Measurements from ENCODE around the gene ARHGAP26.

ARHGAP26 gene

GRCh38 chr5:143206196-143207053 is 436.2 kb downstream of the ARHGAP26 start:
- Histone ChIP-seq H3K4me1 (no peaks in the 10 kb centered on the region), H3K27me3 (ENCODE audit: low read depth) (no peaks in the 10 kb centered on the region), H3K9me3 (no peaks in the 10 kb centered on the region), H3K4me3 (no peak overlapping the region), H3K36me3 (replicated peaks) (no peaks in the 10 kb centered on the region)
- DNase-seq (ENCODE audit: low spot score in 2 of 2): no peak
- in situ Hi-C loops (cut with MboI; ENCODE audit: low sequenced_read_pairs): no loop called here

GRCh38 chr5:143207058-143207457 is 436.9 kb downstream of the ARHGAP26 start:
- in situ Hi-C loops (cut with MboI; ENCODE audit: low sequenced_read_pairs): no loop called here
- DNase-seq (ENCODE audit: low spot score in 2 of 2): no peak
- Histone ChIP-seq H3K36me3 (replicated peaks) (no peaks in the 10 kb centered on the region), H3K4me1 (no peaks in the 10 kb centered on the region), H3K9me3 (no peaks in the 10 kb centered on the region), H3K4me3 (no peak overlapping the region), H3K27me3 (ENCODE audit: low read depth) (no peaks in the 10 kb centered on the region)

- in situ Hi-C loops (cut with MboI; ENCODE audit: low sequenced_read_pairs): no loop called here
- DNase-seq (ENCODE audit: low spot score in 2 of 2): no peak
Measured at GRCh38 chr5:143207563-143208364, 437.6 kb downstream of the ARHGAP26 start.

GRCh38 chr5:143208365-143208641 is 438.1 kb downstream of the ARHGAP26 start:
- no peaks in the 10 kb centered on the region for H3K27me3 ChIP-seq (ENCODE audit: low read depth)
- no peaks in the 10 kb centered on the region for H3K9me3 ChIP-seq
- DNase-seq (ENCODE audit: low spot score in 2 of 2): no peak
- H3K36me3 ChIP-seq (replicated peaks): no peaks in the 10 kb centered on the region
- H3K4me1 ChIP-seq: no peaks in the 10 kb centered on the region
- H3K4me3 ChIP-seq: no peak overlapping the region
- in situ Hi-C loops (cut with MboI; ENCODE audit: low sequenced_read_pairs): no loop called here

More at GRCh38 chr5:143207563-143208364, 437.6 kb downstream of the ARHGAP26 start:
- no peaks in the 10 kb centered on the region for H3K4me1 ChIP-seq
- H3K36me3 ChIP-seq (replicated peaks): no peaks in the 10 kb centered on the region
- no peak overlapping the region for H3K4me3 ChIP-seq
- no peaks in the 10 kb centered on the region for H3K9me3 ChIP-seq
- H3K27me3 ChIP-seq (ENCODE audit: low read depth): no peaks in the 10 kb centered on the region

GRCh38 chr5:143208781-143209510 is 438.8 kb downstream of the ARHGAP26 start:
- H3K9me3 ChIP-seq: no peaks in the 10 kb centered on the region
- H3K36me3 ChIP-seq (replicated peaks): no peaks in the 10 kb centered on the region
- no peak overlapping the region for H3K4me3 ChIP-seq
- no peaks in the 10 kb centered on the region for H3K4me1 ChIP-seq
- H3K27me3 ChIP-seq (ENCODE audit: low read depth): no peaks in the 10 kb centered on the region
- DNase-seq (ENCODE audit: low spot score in 2 of 2): no peak
- in situ Hi-C loops (cut with MboI; ENCODE audit: low sequenced_read_pairs): no loop called here

- Histone ChIP-seq H3K4me1 (no peaks in the 10 kb centered on the region), H3K4me3 (no peak overlapping the region), H3K27me3 (ENCODE audit: low read depth) (no peaks in the 10 kb centered on the region), H3K9me3 (no peaks in the 10 kb centered on the region), H3K36me3 (replicated peaks) (no peaks in the 10 kb centered on the region)
- DNase-seq (ENCODE audit: low spot score in 2 of 2): no peak
- in situ Hi-C loops (cut with MboI; ENCODE audit: low sequenced_read_pairs): no loop called here
Measured at GRCh38 chr5:143209881-143210395, 439.8 kb downstream of the ARHGAP26 start.

- in situ Hi-C loops (cut with MboI; ENCODE audit: low sequenced_read_pairs): no loop called here
- no peaks in the 10 kb centered on the region for H3K27me3 ChIP-seq (ENCODE audit: low read depth)
- H3K9me3 ChIP-seq: no peaks in the 10 kb centered on the region
- DNase-seq (ENCODE audit: low spot score in 2 of 2): no peak
- H3K4me3 ChIP-seq: no peak overlapping the region
- no peaks in the 10 kb centered on the region for H3K36me3 ChIP-seq (replicated peaks)
- H3K4me1 ChIP-seq: no peaks in the 10 kb centered on the region
Measured at GRCh38 chr5:143210576-143210975, 440.4 kb downstream of the ARHGAP26 start.

- Histone ChIP-seq H3K9me3 (no peaks in the 10 kb centered on the region), H3K4me1 (no peaks in the 10 kb centered on the region), H3K27me3 (ENCODE audit: low read depth) (no peaks in the 10 kb centered on the region), H3K36me3 (replicated peaks) (no peaks in the 10 kb centered on the region), H3K4me3 (no peak overlapping the region)
- in situ Hi-C loops (cut with MboI; ENCODE audit: low sequenced_read_pairs): no loop called here
- DNase-seq (ENCODE audit: low spot score in 2 of 2): no peak
Measured at GRCh38 chr5:143212261-143212660, 442.1 kb downstream of the ARHGAP26 start.

- H3K27me3 ChIP-seq (ENCODE audit: low read depth): no peaks in the 10 kb centered on the region
- in situ Hi-C loops (cut with MboI; ENCODE audit: low sequenced_read_pairs): no loop called here
- no peak overlapping the region for H3K4me3 ChIP-seq
- H3K36me3 ChIP-seq (replicated peaks): no peaks in the 10 kb centered on the region
- DNase-seq (ENCODE audit: low spot score in 2 of 2): no peak
- H3K4me1 ChIP-seq: no peaks in the 10 kb centered on the region
- H3K9me3 ChIP-seq: no peaks in the 10 kb centered on the region
Measured at GRCh38 chr5:143213231-143213850, 443.2 kb downstream of the ARHGAP26 start.

- in situ Hi-C loops (cut with MboI; ENCODE audit: low sequenced_read_pairs): no loop called here
- Histone ChIP-seq H3K36me3 (replicated peaks) (no peaks in the 10 kb centered on the region), H3K4me3 (no peak overlapping the region), H3K9me3 (no peaks in the 10 kb centered on the region), H3K4me1 (no peaks in the 10 kb centered on the region), H3K27me3 (ENCODE audit: low read depth) (no peaks in the 10 kb centered on the region)
- DNase-seq (ENCODE audit: low spot score in 2 of 2): no peak
Measured at GRCh38 chr5:143213851-143214363, 443.7 kb downstream of the ARHGAP26 start.

GRCh38 chr5:143214458-143214857 is 444.3 kb downstream of the ARHGAP26 start:
- H3K36me3 ChIP-seq (replicated peaks): no peaks in the 10 kb centered on the region
- in situ Hi-C loops (cut with MboI; ENCODE audit: low sequenced_read_pairs): no loop called here

GRCh38 chr5:143214890-143215289 is 444.7 kb downstream of the ARHGAP26 start:
- Histone ChIP-seq H3K36me3 (replicated peaks) (no peaks in the 10 kb centered on the region), H3K27me3 (ENCODE audit: low read depth) (no peaks in the 10 kb centered on the region), H3K9me3 (no peaks in the 10 kb centered on the region), H3K4me1 (no peaks in the 10 kb centered on the region), H3K4me3 (no peak overlapping the region)
- no peak for DNase-seq (ENCODE audit: low spot score in 2 of 2)
- in situ Hi-C loops (cut with MboI; ENCODE audit: low sequenced_read_pairs): no loop called here

More at GRCh38 chr5:143214458-143214857, 444.3 kb downstream of the ARHGAP26 start:
- Histone ChIP-seq H3K9me3 (no peaks in the 10 kb centered on the region), H3K4me3 (no peak overlapping the region), H3K27me3 (ENCODE audit: low read depth) (no peaks in the 10 kb centered on the region), H3K4me1 (no peaks in the 10 kb centered on the region)
- DNase-seq (ENCODE audit: low spot score in 2 of 2): no peak

GRCh38 chr5:143215690-143216089 is 445.5 kb downstream of the ARHGAP26 start:
- no peaks in the 10 kb centered on the region for H3K4me1 ChIP-seq
- no peak for DNase-seq (ENCODE audit: low spot score in 2 of 2)
- in situ Hi-C loops (cut with MboI; ENCODE audit: low sequenced_read_pairs): no loop called here
- no peaks in the 10 kb centered on the region for H3K36me3 ChIP-seq (replicated peaks)
- no peak overlapping the region for H3K4me3 ChIP-seq
- H3K27me3 ChIP-seq (ENCODE audit: low read depth): no peaks in the 10 kb centered on the region
- H3K9me3 ChIP-seq: no peaks in the 10 kb centered on the region
